ENCODE measurements around the gene DNAAF8. TPM values are rescaled to one million over a fixed set of nuclear protein-coding genes. Genes with fewer than 3 reads are reported as not detected.

DNAAF8 gene
- total RNA-seq, 4 donors from 2014 or later = 0.21 to 15.3 (median 0.74) TPM

GRCh38 chr16:4692460-4693295 lies 41.7 kb upstream of the DNAAF8 start:
- H3K36me3 ChIP-seq = peaks cover 0 to 60% (median 6%) of the 10 kb centered on the region in 3 donors
- no peak for DNase-seq (ENCODE audit: low spot score in 2 of 2)

DNA sequence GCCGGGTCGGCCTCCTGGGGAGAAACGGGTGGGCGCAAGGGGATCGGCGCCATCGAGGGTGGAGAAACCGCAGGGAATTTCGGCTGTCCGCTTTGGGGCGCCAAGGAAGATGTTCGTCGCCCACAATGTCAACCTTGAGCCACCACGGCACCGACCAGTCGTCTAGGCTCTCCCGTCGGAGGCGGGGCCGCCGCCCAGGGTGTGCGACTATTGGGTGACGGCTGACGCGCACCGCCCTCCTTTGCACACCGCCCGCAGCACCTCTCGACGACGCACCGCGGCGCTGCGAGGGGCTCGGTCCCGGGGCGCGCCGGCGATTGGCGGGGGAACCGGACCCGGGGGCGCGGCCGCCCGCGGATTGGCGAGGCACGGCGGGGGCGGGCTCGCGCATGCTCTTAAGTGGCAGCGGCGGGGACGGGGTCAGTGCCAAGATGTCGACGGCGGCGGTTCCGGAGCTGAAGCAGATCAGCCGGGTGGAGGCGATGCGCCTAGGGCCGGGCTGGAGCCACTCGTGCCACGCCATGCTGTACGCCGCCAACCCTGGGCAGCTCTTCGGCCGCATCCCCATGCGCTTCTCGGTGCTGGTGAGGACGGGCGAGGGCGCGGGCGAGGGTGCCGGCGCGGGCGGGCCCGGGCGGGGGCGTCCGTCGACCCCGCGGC lies 40.9 kb upstream of the DNAAF8 start, which contains the start of gene NUDT16L1:
Gene NUDT16L1, plus strand, starts transcription at position 267 of the 660 bp plus-strand sequence. Its CDS starts 165 bp downstream, at position 432.
- Histone ChIP-seq H3K27me3 (no peaks in the 10 kb centered on the region), H3K27ac (peak within 1 kb of the TSS; percentile 60 to 93 (median 87)), H3K9me3 (no peaks in the 10 kb centered on the region), H3K4me3 (peak within 1 kb of the TSS; percentile 86 to 98 (median 92)), H3K36me3 (peaks cover 0 to 60% (median 13%) of the 10 kb centered on the region in 3 donors), H3K4me1 (peaks cover 0 to 47% (median 13%) of the 10 kb centered on the region in 4 donors)
- DNase-seq (ENCODE audit: low spot score in 2 of 2) = peak; percentile 89 to 93
- TF ChIP-seq POLR2A (IDR thresholded peaks at IDR 0.05) = peak in 1 of 2 donors; percentile 73
- TF ChIP-seq CTCF (IDR thresholded peaks at IDR 0.05) = peak; percentile 42 to 82 (median 71)
- TF ChIP-seq EP300 (IDR thresholded peaks at IDR 0.05) = peak in 1 of 2 donors; percentile 73
- WGBS, 2 donors = 0 to 2% methylated on average over 7 to 48 of the region's 91 CpGs

More at GRCh38 chr16:4692460-4693295, 41.7 kb upstream of the DNAAF8 start:
- WGBS, 2 donors = 25 to 39% methylated on average over 18 to 23 of the region's 31 CpGs
- peak overlapping the region; percentile 47 to 98 (median 90) for H3K4me3 ChIP-seq
- TF ChIP-seq POLR2A (IDR thresholded peaks at IDR 0.05) = no peak
- TF ChIP-seq EP300 (IDR thresholded peaks at IDR 0.05) = no peak
- TF ChIP-seq CTCF (IDR thresholded peaks at IDR 0.05) = no peak
- H3K27ac ChIP-seq = peak overlapping the region in 3 of 4 donors; percentile 76 to 93 (median 89)
- no peaks in the 10 kb centered on the region for H3K9me3 ChIP-seq
- no peaks in the 10 kb centered on the region for H3K27me3 ChIP-seq
- peaks cover 0 to 47% (median 13%) of the 10 kb centered on the region in 4 donors for H3K4me1 ChIP-seq

- DNase-seq (ENCODE audit: low spot score in 2 of 2) = no peak
- TF ChIP-seq CTCF (IDR thresholded peaks at IDR 0.05) (no peak), POLR2A (IDR thresholded peaks at IDR 0.05) (no peak), EP300 (IDR thresholded peaks at IDR 0.05) (no peak)
- H3K4me3 ChIP-seq = peak overlapping the region; percentile 86 to 98 (median 92)
- no peaks in the 10 kb centered on the region for H3K9me3 ChIP-seq
- 0 to 3% methylated on average over 12 to 28 of the region's 54 CpGs for WGBS, 2 donors
- no peaks in the 10 kb centered on the region for H3K27me3 ChIP-seq
- peak overlapping the region; percentile 60 to 93 (median 87) for H3K27ac ChIP-seq
- peaks cover 0 to 47% (median 13%) of the 10 kb centered on the region in 4 donors for H3K4me1 ChIP-seq
- peaks cover 0 to 60% (median 19%) of the 10 kb centered on the region in 3 donors for H3K36me3 ChIP-seq
These were observed 40.2 kb upstream of the DNAAF8 start for GRCh38 chr16:4693956-4694641.

- Histone ChIP-seq H3K4me1 (peaks cover 0 to 47% (median 13%) of the 10 kb centered on the region in 4 donors), H3K27me3 (no peaks in the 10 kb centered on the region), H3K27ac (peak overlapping the region in 3 of 4 donors; percentile 85 to 93 (median 89)), H3K4me3 (peak overlapping the region; percentile 86 to 98 (median 92)), H3K9me3 (no peaks in the 10 kb centered on the region), H3K36me3 (peaks cover 0 to 60% (median 20%) of the 10 kb centered on the region in 3 donors)
- no peak for TF ChIP-seq EP300 (IDR thresholded peaks at IDR 0.05)
- no peak for TF ChIP-seq POLR2A (IDR thresholded peaks at IDR 0.05)
- peak in 1 of 5 experiments; percentile 7 for TF ChIP-seq CTCF (IDR thresholded peaks at IDR 0.05)
- DNase-seq (ENCODE audit: low spot score in 2 of 2) = peak in 1 of 2 donors; percentile 44
- 35 to 53% methylated on average over 12 to 26 of the region's 26 CpGs for WGBS, 2 donors
These were observed 39.5 kb upstream of the DNAAF8 start for GRCh38 chr16:4694642-4695451.

All from tibial nerve (tissue), 4 donors.